HG03457 (cell line): Measurements from ENCODE around the gene SH2D3A.

Source experiments
- ATAC-seq: cut with Tn5 transposase; IDR thresholded peaks from one replicate; pipeline ENCODE4 v1.9.1; 2021; ENCODE audit warnings: moderate number of reproducible peaks; ENCODE audit not compliant: unreplicated experiment

SH2D3A gene

DNA sequence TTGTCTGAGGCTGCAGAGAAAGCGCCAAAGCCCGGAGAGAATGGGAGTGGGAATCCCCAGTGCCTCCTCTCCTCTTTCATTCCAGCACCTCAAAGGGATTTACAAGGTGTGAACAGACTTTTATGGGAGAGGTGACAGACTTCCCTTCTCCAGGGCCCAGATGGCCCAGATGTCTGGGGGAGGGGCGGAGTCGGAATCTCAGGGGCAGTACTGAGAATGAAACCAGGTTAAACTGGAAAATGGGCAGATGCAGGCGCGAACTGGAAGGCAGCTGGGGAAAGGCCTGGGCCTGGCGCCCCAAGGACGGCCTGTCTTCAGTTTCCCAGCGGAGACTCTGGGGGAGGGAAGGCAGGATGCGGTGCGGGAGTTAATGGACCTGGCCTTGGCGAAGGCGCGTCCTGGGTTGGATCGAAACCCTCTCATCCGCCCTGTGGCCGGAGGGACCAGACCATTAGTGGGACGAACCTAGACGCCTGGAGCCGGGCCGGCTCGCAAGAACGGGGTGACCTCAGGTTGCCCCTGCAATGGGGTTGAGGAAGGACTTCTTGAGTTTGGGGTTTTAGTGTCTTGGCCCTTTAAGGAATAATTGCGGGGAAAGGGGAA is 28.3 kb downstream of the SH2D3A start:
- no peak for ATAC-seq

DNA sequence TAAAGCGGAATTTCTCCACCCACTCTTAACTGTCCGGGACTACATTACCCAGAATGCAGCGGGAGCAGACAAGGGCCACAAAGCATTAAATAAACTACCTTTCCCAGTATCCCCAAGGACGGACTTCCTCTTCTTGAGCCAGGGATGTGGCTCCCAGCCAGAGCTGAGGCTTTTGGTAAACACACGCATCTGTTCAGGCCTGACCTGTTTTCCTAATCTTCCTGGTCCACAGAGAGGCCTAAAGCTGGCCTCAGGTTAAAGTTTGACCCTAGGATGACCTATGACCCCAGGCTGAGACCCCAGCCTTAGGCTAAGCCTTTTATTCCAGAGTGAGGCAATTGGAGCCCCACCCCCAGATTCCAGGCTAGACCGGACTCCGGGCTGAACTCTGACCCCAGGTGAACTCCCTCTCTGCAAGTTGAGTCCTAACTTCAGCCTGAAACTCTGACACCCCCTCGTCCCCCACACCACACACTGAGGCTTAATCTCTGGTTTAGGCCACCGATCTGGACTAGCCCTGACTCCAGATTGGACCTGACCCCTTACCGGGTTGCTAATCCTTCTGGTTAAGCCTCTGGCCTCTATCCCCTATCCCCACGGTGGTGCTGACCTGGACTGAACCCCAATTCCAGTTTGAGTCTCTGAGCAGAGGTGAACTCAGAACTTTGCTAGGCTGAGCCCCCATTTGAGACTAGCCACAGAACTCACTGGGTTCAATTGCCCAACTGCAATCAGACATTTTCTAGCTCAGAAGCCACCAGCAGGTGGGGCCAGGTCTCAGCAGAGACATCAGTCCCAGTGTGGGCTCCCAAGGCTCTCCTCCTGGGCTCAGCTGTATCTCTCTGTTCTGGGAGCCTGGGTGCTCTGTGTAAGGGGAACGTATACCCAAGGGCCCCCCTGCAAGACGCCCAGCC is 29.1 kb downstream of the SH2D3A start:
- no peak for ATAC-seq

DNA sequence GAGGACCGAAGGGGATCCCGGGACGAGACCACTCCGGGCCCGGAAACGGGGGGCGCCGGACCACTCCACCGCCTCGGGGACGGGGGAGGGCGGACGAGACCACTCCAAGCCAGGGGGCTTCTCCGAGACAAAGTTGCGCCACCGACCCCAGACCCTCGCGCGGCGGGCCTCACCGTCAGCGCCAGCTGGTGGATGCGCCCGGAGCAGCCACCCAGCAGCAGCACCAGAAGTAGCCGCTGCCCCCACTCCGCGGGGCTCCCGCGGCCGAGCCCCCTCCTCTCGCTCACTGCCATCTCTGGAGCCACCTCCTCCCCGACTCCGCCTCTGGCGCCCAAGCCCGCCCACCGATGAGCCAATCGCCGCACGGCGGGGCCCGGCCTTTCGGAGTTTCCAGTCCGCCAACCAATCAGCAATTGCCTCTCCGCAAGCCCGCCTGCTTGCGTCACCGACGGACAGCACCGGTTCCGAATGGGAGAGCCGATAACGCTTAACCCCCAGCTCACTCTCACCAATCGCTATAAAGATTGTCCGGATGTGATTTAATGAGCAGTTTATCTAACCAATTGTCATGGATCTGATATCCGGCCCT is 29.9 kb downstream of the SH2D3A start, which contains the start of gene GPR108:
TSS of gene GPR108 (minus strand) at position 297 of the 589 bp plus-strand sequence. CDS start at position 293, 4 bp downstream.
- ATAC-seq, result peak; percentile 43

DNA sequence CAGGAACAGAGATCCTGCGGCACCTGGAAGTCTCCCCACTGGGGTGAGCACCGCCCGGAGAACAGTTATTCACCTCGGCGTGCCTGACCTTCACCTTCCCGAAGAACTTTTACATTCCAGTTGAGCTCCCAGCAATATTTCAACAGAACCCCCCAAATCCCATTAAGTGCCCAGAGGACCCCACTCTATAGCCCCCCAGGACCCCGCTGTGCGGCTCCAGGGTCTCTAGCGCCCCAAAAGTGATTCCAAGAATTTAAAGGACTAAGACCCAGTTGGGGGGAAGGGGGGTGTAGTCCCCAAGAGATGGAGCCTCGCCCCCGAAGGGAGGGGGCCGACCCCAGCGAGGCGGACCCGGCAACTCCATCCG is 30.3 kb downstream of the SH2D3A start:
- no peak for ATAC-seq

DNA sequence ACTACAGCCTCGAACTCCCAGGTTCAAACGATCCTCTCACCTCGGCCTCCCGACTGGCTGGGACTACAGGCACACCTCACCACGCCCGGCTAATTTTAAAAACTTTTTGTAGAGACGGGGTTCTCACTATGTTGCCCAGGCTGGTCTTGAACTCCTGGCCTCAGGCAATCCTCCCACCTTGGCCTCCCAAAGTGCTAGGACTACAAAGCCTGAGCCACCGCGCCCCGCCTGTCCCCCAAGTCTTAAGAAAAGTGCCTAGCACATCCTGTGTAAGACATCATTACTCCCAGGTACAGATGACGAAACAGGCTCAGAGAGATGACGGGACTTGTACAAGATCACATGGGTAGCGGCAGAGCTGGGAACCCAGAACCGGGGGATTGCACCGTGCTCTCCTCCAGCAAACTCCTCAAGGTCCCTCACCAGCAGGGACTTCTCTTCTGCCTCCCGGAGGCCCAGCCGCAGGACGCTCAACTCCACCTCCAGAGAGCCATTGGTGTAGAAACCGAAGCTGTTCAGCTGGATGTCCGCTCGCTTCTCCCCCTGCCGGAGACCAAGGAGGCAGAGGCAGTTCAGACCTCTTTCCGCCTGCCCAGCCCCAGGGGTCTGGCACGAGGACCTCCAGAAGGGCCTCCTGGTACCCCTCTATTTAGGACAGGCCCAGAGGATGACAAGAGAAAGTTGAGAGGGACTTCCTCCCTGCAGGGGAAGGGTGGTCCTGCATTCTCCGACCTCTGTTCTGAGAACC is 30.9 kb downstream of the SH2D3A start:
- no peak for ATAC-seq

DNA sequence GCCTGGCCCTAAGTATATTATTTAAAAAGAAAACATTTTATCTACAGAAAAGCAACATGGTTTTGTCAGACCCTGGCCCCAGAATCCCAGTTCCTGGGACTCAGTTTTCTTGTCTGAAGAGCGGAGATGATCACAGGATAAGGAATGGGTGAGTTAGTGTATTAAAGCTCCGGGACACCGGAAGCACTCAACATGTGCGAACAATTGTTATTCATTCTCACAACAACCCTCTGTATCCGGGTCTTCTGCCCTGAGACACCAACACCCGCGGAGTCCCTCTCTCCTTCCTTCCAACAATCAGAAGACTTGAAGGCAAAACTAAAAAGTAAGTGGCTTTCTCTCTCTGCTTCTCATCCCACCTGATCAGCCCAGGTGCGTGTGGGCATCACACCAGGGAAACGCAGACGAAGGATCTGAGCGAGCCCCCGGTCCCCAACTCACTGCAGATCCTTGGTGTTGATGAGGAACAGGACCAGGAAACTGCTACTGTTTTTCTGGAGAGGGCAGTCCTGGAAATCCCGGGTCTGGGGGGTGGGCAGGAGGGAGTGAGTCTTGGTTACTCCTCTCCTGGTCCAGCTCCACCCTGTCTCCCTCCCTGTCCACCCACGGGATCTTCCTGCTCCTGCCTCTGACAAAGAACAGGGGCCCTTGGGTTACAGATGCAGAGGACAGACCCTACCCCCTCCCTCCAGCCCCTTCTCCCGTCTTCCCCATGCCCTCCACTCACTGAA is 31.9 kb downstream of the SH2D3A start:
- no peak for ATAC-seq

DNA sequence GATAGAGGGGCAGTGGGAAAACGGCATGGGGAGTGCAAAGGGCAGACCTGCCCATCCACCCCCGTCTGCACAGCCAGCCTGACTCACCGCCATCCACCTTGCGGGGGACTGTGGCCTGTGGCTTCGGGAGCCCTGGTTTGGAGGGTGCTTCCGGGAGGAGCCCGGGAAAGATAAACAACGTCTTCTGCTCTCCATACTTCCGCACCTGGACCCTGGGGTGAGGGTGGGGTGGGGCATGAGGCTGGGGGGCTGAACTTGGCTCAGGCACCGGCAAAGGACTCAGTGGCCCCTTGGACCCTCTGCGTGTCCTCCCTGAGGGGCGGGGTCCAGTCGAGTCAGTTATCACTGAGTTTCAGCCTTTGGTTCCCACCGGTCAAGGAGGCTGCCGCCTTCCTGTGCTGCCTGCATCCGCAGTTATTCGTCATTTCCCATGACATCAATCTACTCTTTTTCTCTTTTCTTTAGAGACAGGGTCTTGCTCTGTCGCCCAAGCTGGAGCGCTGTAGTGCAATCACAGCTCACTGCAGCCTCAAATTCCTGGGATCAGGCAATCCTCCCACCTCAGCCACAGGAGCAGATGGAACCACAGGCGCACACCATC is 33.0 kb downstream of the SH2D3A start:
- ATAC-seq, result no peak

DNA sequence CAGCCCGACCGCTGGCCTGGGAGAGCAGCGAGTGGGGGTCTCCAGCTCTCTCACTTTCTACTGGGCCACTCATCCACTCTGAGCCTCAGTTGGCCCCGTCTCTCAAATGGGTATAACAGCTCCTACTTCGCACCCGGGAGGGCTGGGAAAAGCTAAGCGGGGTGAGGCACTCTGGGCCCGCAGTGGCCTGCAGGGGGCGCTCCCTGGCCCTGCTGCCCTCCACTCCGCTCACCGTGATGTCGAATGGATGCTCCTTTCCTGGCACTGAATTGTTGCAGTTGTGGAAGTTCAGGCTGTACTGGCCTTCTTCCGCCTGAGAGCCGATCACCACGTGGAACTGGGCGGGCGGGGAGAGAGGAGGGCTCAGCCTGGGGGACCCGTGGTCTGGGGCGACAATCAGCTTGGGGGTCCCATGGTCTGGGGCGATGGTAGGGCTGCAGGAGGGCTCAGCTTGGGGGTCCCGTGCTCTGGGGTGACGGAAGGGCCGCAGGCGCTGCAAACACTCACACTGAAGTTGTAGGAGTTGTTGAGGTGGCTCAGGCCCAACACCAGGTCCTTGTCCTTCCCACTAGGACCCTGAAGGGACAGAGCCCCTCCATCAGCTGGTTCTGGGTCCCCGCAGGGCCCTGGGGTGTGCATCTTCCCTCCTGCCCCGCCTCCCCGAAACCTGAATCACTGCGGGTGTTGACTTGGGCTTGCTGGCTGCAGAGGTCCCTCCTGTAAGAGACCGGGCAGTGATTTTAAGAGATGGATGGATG is 33.7 kb downstream of the SH2D3A start:
- no peak for ATAC-seq

DNA sequence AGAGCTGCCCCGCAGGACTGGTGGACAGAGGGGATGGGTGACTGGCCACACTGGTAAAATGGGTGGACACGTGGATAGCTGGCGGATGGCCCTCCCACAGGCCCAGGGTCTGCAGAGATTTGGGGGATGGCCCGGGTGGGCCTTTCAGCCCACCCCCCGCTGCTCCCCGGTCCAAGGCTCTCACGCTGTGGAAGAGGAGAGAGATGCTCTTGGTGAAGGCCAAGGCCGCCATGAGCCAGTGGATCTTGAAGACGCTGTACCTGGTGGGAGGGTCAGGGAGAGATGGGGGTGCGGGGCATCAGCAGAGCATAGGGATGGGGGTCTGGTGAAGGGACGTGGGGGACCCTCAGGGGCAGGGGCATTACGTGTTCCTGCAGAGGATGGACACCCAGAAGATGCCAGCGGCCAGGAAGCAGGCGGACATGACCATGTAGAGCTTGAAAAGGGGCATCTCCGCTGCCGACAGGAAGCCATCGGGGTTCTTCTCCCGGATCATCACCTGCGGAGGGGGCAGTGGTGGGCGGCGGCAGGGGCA is 34.4 kb downstream of the SH2D3A start:
- ATAC-seq, result no peak

DNA sequence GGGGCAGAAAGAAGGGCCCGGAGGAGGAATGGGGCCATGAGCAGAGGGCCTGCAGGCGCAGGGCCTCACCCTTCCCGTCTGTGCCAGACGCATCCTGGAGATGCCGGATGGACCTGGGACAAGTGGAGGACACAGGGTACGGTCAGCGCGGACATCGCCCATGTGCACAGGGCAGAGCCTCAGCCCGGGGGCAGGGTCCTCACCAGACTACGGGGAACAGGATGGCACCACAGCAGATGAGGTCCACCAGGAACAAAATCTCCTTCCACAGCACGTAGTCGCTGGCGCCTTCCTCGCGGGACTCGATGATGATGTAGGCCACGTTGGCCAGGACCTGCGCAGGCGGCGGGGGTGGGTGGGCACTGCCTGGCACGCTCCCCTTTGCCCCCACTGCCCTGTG is 35.4 kb downstream of the SH2D3A start:
- ATAC-seq, result no peak

DNA sequence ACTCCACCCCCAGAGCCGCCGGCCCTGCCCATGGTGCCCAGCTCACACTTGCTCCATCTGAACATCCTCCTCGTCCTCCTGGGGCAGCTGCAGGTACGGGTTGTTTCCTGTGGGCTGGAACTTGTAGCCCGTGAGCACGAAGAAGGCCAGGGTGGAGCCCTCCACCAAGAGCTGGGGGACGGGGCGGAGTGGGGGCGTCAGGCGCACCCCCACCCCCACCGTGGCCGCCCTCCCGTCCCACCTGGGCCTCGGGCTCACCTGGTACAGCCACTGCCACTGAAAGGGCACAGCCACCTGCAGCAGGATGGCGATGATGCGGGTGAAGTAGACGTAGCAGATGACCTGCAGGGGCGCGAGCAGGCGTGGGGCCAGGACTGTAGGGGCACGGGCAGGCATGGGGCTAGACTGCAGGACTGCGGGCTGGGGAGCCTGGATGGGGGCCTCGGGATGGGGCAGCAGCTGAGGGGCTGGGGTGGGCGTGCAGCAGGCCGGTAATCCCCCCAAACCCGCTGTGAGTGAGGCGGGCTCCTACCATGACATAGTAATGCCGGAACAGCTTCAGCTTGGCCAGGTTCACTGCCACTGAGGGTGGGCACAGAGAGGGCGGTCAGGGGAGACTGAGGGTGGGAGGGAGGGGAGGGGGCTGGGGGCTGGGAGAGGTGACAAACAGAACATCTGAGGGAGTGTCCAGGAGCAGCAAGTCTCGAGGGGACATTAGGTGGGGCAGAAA is 36.1 kb downstream of the SH2D3A start:
- no peak for ATAC-seq

DNA sequence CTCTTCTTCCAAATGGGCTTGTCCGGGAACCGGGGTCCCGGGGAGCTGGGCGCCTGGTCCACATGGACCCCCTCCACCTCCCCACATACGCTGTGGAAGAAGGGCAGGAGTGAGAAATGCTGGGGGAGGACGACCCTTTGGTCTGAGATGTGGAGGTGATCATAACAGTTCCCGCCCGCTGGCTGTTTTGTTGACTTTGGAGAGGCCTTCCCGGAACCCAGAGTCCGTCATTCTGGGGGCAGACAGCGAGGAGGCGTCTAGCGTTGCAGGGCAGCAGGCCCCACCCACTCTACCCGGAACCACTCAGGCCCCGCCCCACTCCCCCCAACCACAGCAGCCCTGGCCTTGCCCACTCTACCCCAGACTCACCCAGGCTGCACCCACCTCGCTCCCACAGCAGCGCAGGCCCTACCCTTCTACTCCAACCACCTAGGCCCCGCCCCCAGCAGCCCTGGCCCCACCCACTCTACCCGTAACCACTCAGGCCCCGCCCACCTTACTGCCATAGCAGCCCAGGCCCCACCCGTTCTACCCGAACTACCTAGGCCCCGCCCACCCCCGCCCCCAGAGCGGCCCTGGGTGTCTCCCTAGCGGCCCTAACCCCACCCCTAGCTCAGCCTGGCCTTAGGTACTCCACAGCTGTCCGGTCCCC is 37.0 kb downstream of the SH2D3A start:
- ATAC-seq, result no peak

DNA sequence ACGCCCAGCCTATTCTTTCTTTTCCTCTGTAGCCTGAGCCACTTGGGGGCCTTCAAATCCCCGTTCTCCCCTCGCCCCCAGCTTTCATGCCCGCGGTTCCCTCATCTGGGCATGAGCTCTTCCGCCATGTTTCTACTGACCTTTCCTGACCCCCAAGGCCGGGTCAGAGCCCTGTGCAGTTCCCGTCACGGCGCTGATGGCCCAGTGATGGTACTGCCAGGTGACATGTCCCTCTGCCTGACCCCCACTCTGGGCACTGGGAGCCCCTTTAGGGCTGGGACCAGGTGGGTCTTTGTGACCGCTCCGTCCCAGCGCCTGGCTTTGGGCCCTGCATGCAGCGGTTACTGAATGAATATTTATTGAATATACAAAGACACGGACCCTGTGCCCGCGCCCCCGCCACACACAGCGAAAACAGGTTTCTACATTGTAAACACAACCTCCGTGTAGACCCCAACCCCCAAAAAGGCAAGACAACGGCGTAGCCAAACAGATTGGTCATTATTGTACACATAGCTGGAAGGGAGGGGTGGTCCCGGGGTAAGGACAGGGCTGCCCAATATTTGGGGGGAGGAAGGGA is 37.6 kb downstream of the SH2D3A start:
- no peak for ATAC-seq

DNA sequence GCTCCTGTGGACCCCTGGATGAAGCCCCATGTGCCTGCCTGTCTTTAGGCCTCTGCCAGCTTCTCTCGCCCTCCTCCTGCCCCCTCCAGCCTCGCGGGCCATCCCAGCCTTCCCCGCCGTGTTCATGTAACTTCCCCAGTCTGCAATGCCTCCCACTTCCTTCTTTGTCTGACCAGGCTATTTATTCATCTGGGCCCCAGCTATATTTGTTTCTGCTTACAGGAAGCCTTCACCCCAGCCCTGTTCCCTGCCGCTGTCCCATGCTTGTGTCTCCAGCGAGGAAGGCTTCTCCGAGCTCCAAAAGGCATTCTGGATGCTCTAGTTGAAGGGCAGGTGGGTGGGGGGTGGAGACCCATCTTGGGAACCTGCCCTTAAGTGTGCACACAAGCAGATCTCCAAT is 38.9 kb downstream of the SH2D3A start:
- ATAC-seq, result no peak

DNA sequence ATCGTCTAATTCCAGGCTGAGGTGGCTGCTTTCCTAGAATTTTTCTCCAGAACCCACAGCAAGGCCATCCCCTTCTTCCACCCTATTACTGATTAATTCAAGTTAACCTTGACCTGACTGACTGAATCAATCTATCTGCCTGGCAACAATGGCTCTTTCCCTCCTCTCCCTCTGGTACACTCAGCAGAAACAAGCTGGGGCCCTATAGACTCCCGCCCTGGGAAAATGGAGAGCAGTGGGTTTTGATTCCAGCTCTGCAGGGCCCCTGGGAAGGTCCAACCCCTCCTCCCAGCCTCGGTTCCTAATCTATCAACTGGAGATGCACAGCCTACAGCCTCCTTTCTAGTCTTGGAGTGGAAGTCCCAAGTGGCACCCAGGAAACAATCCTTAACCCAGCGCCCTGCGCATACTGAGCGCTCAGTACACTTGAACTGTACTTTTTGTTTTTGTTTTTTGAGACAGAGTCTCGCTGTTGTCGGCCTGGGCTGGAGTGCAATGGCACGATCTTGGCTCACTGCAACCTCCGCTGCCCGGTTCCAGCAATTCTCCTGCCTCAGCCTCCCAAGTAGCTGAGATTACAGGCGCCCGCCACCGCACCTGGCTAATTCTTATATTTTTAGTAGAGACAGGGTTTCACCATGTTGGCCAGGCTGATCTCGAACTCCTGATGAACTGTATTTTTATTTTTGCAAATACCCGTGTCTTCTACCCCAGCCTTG is 41.6 kb downstream of the SH2D3A start:
- no peak for ATAC-seq

DNA sequence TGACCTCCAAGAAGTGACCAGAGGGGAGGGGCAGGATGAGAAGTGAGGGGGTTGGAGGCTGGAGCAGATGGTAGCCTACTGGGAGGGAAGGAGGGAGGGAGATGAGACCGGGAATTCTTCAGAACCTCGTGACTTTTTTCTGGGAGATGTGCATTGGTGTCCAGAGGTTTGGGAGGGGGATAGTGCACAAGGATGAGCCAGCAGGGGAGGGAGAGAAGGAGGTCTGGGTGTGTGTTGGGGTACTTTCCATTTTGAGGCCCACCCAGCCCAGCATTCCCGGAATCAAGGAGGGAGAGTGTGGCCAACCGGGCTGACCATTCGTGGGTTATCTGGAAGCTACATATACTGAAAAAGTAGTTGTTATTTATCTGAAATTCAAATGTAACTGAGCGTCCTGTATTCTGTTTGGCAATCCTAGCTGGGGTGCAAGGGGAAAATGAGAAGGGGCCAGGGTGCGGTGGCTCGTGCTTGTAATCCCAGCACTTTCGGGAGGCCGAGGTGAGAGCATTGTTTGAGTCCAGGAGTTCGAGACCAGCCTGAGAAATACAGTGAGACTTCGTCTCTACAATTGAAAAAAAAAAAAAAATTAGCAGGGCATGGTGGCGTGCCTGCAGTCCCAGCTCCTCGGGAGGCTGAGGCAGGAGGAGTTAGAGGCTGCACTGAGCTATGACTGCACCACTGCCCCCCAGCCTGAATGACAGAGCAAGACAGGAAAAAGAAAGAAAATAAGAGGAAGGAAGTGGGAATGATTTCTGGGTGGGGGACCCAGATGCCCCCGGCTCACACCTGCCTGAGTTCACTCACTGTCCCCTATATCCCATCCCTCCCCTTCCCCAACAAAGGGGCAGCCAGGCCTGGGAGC is 42.4 kb downstream of the SH2D3A start:
- ATAC-seq, result no peak
